ENCODE results near the gene NHERF1.

- no peak for TF ChIP-seq GATA2 (IDR thresholded peaks at IDR 0.05; ENCODE audit: low read depth, low read length)
- TF ChIP-seq GATA3 (IDR thresholded peaks at IDR 0.05; ENCODE audit: low read depth, low read length) = no peak
These were observed 50.7 kb downstream of the NHERF1 start for GRCh38 chr17:74799097-74799496.

Data from SH-SY5Y (cell line).